ENCODE results near the gene ADGRA1.

Gene ADGRA1

DNA sequence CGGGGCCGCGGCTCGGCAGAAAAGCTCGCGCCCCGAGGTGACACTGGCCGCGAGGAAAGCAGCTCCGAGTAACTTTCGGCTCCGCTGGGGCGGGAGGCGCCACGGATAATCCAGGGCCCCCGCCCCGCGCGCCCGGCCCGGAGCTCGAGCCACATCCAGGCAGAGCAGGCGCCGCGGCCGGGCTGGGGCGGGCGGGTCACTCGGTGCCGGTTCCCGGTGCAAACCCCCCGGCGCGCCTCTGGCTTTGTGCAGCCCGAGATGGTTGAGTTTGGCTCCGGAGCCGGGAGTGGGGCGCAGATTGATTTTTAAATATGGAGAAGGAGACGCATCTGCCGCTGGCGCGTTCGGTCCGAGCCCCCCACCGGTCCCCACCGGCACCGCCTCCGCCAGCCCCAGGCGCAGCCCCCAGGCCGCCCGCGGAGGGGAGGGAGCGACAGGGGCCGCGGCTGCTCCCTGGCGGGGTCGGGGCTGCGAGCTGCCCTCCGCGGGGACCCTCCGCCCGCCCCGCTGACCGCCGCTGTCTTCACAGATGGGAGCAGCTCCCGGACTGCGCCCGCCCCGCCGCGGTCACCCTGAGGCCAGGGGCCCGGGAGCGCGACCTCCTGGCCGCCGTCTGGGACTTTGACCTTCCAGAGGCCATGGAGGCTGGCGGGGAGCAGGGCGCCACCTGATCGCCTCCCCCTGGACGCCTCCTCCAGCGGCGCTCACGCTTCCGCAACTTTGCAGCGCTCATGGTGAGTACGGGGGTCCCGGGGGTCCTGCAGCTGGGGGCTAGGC is 643 bp downstream of the ADGRA1 start:
- Histone ChIP-seq H3K9ac (ENCODE audit: low read depth, low read length) (no peak overlapping the region; the same call in 1 of the 2 replicates), H3K27ac (ENCODE audit: low read depth, low read length) (no peak overlapping the region), H3K4me1 (ENCODE audit: insufficient read depth, low read length) (no peaks in the 10 kb centered on the region), H3K36me3 (ENCODE audit: insufficient read depth, low read length) (no peaks in the 10 kb centered on the region), H3K9me3 (ENCODE audit: insufficient read depth, low read depth, low read length) (no peaks in the 10 kb centered on the region), H3K4me3 (ENCODE audit: low read length) (peak overlapping the region; percentile 55), H3K27me3 (ENCODE audit: insufficient read depth, low read length) (peaks cover 55% of the 10 kb centered on the region)
- 3% methylated on average over 87 of the region's 87 CpGs for WGBS

DNA sequence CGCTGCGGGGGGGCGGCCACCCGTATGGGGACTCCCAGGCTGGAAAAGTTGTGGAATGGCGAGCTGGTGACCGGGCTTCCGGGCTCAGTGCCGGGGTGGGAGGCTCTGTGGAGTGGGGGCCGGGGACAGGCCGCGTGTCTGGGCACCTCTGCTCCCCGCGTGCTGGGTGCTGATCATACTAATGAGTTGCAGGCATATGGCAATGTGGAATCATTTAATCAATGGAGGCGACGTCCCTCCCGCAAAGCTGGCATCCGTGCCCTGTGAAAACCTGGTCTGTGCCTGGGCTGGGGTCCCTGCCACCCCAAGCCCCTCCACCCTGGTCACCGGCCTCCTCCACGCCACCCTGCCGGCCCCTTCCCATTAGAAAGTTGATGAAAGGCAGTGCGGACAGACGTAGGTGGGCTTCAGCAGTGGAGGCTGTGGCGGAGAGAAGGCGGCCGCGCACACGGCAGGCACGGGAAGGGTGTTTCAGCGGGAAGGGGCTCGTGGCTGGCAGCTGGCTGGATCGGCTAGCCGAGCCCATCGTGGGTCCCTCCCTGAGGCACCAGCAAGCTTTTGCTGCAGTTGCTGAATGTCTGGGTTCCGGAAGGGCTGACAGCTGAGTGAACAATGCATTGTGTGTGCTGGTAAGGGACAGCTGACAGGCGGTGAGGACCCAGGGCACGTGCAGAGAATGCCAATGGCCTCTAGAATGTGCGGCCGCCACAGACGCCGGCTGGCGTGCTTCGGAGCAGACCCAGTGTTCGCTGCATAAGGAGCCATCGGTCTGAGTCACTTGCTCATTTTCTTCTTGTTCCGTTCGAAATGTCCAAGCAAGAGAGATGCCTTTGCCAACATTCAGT is 1.5 kb downstream of the ADGRA1 start:
- H3K9ac ChIP-seq (ENCODE audit: low read depth, low read length) = no peak overlapping the region; the same call in 1 of the 2 replicates
- H3K4me3 ChIP-seq (ENCODE audit: low read length) = peak overlapping the region; percentile 55
- 73% methylated on average over 46 of the region's 46 CpGs for WGBS
- no peaks in the 10 kb centered on the region for H3K9me3 ChIP-seq (ENCODE audit: insufficient read depth, low read depth, low read length)
- H3K27ac ChIP-seq (ENCODE audit: low read depth, low read length) = no peak overlapping the region
- H3K27me3 ChIP-seq (ENCODE audit: insufficient read depth, low read length) = peaks cover 55% of the 10 kb centered on the region
- no peaks in the 10 kb centered on the region for H3K4me1 ChIP-seq (ENCODE audit: insufficient read depth, low read length)
- H3K36me3 ChIP-seq (ENCODE audit: insufficient read depth, low read length) = no peaks in the 10 kb centered on the region

DNA sequence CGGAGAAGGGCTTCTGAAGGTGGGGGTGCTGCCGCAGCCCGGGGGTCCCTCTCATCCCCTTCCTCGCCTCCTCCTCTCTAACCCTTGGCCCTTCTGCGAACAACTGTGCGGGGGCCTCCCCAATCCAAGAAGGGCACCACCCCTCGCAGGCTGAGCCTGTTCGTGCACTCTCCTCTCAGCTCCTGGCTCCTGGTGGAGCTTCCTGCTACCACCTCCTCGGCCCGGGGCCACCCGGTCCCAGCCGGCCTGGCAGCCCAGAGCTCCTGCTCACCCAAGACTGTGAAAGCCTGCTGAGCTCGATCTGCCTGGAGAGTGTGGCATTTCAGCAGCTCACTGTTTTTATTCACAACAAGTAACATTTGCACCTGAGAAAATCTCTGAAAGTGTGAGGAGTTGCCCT is 2.4 kb downstream of the ADGRA1 start:
- H3K4me3 ChIP-seq (ENCODE audit: low read length) = no peak overlapping the region
- 86% methylated on average over 13 of the region's 13 CpGs for WGBS
- no peak overlapping the region for H3K9ac ChIP-seq (ENCODE audit: low read depth, low read length)
- H3K27me3 ChIP-seq (ENCODE audit: insufficient read depth, low read length) = peaks cover 55% of the 10 kb centered on the region
- H3K9me3 ChIP-seq (ENCODE audit: insufficient read depth, low read depth, low read length) = no peaks in the 10 kb centered on the region
- no peaks in the 10 kb centered on the region for H3K4me1 ChIP-seq (ENCODE audit: insufficient read depth, low read length)
- H3K36me3 ChIP-seq (ENCODE audit: insufficient read depth, low read length) = no peaks in the 10 kb centered on the region
- no peak overlapping the region for H3K27ac ChIP-seq (ENCODE audit: low read depth, low read length)

DNA sequence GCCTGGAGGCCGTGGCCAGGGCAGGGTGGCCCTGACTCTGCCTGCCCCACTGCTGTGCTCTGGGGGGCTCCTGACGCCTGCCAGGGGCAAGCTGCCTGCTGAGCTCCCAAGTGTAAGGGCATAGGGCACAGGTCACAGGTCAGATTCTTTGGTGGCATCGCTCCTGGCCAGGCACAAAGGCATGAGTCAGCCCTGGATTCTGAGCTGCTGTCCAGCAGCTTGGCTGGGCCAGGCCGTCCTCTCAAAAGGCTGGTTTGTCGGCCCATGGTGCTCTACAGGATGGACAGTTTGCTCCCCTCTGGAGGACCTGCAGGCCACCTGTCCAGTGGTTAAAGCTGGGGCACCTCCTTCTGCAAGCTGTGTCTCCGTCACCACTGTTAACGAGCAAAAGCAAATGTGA is 2.9 kb downstream of the ADGRA1 start:
- Histone ChIP-seq H3K36me3 (ENCODE audit: insufficient read depth, low read length) (no peaks in the 10 kb centered on the region), H3K9me3 (ENCODE audit: insufficient read depth, low read depth, low read length) (no peaks in the 10 kb centered on the region), H3K9ac (ENCODE audit: low read depth, low read length) (no peak overlapping the region), H3K27ac (ENCODE audit: low read depth, low read length) (no peak overlapping the region), H3K27me3 (ENCODE audit: insufficient read depth, low read length) (peaks cover 55% of the 10 kb centered on the region), H3K4me1 (ENCODE audit: insufficient read depth, low read length) (no peaks in the 10 kb centered on the region), H3K4me3 (ENCODE audit: low read length) (no peak overlapping the region)
- 89% methylated on average over 7 of the region's 7 CpGs for WGBS

DNA sequence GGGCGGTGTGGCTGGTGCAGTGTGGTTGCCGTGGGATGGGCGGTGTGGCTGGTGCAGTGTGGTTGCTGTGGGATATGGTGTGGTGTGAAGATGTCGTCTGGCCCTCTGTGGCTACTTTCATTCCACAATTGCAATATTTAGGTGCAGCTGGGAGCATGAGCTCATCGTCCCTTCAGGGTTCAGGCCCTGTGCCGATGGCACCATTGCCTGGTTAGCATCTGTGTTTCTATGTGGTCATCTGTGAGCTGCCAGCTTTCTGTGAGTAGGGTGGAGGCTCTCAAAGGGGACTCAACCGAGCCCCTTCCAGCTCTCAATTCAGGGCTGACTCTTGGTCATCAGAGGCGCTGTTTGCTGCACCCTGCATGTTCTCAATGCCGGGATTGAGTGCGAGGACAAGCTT is 3.6 kb downstream of the ADGRA1 start:
- Histone ChIP-seq H3K4me3 (ENCODE audit: low read length) (no peak overlapping the region), H3K9ac (ENCODE audit: low read depth, low read length) (no peak overlapping the region), H3K9me3 (ENCODE audit: insufficient read depth, low read depth, low read length) (no peaks in the 10 kb centered on the region), H3K27ac (ENCODE audit: low read depth, low read length) (no peak overlapping the region), H3K4me1 (ENCODE audit: insufficient read depth, low read length) (no peaks in the 10 kb centered on the region), H3K27me3 (ENCODE audit: insufficient read depth, low read length) (peaks cover 50% of the 10 kb centered on the region), H3K36me3 (ENCODE audit: insufficient read depth, low read length) (no peaks in the 10 kb centered on the region)
- 94% methylated on average over 10 of the region's 10 CpGs for WGBS

DNA sequence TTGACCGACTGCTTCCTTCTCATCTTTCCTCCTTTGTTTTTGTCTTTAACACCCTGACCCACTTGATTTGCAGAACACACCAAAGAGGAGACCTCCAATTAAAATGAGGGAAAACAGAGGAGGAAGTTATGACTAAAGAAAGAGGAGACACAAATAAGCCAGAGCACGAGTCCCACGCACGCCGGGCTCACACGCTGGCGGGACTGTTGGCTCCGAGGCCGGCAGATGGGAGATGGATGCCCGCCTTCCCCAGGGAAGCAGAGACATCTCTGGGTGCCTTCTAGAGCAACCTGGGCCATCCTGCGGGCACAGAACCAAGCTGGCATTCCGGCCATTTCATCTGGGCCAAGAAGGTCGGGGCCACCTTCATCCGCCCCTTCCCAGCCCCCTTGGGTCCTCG is 5.6 kb downstream of the ADGRA1 start:
- no peak overlapping the region for H3K27ac ChIP-seq (ENCODE audit: low read depth, low read length)
- H3K36me3 ChIP-seq (ENCODE audit: insufficient read depth, low read length) = no peaks in the 10 kb centered on the region
- WGBS = 92% methylated on average over 15 of the region's 15 CpGs
- H3K9ac ChIP-seq (ENCODE audit: low read depth, low read length) = no peak overlapping the region
- no peaks in the 10 kb centered on the region for H3K9me3 ChIP-seq (ENCODE audit: insufficient read depth, low read depth, low read length)
- H3K27me3 ChIP-seq (ENCODE audit: insufficient read depth, low read length) = peaks cover 30% of the 10 kb centered on the region
- H3K4me1 ChIP-seq (ENCODE audit: insufficient read depth, low read length) = no peaks in the 10 kb centered on the region
- no peak overlapping the region for H3K4me3 ChIP-seq (ENCODE audit: low read length)

DNA sequence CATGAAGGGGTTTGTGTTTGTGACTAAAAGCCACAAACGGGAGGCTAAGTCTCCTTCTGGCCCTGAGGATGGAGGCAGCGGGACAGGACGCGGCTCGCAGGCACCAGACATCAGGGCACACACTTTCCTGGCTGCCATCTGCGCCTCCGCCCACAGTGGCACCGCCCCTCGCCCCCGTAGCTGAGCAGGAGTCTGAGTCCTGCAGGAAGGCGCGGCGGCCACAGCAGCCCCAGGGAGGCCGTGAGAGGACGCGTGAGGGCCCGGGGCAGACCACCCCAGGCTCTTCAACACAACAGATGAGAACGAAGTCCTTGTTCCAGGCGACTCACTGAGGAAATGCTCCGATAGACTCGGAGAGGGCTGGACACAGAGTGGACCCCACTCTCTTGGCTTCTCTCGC is 6.6 kb downstream of the ADGRA1 start:
- Histone ChIP-seq H3K9me3 (ENCODE audit: insufficient read depth, low read depth, low read length) (no peaks in the 10 kb centered on the region), H3K27ac (ENCODE audit: low read depth, low read length) (no peak overlapping the region), H3K27me3 (ENCODE audit: insufficient read depth, low read length) (peaks cover 20% of the 10 kb centered on the region), H3K36me3 (ENCODE audit: insufficient read depth, low read length) (no peaks in the 10 kb centered on the region), H3K9ac (ENCODE audit: low read depth, low read length) (no peak overlapping the region), H3K4me1 (ENCODE audit: insufficient read depth, low read length) (no peaks in the 10 kb centered on the region), H3K4me3 (ENCODE audit: low read length) (no peak overlapping the region)
- WGBS = 91% methylated on average over 22 of the region's 22 CpGs

DNA sequence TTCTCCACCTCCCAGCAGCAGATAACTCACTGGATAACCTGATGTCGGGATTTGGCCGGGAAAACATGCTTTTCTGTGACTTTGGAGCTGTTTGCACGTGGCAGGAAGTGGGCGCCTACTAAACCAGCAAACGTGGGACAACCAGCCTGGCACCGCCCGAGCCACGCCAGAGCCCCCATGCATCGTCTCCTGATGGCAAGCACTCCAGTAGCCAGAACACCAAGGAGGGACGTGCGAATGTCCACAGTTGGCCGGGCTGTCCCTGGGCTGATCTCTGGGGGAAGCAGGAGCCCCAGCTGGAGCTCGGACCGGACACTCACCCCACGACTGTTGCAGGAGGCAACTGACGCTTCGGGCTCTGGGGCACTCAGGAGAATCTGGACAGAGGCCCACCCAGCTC is 7.1 kb downstream of the ADGRA1 start:
- WGBS = 94% methylated on average over 17 of the region's 17 CpGs
- H3K4me3 ChIP-seq (ENCODE audit: low read length) = no peak overlapping the region
- H3K27ac ChIP-seq (ENCODE audit: low read depth, low read length) = no peak overlapping the region
- H3K9ac ChIP-seq (ENCODE audit: low read depth, low read length) = no peak overlapping the region
- H3K4me1 ChIP-seq (ENCODE audit: insufficient read depth, low read length) = no peaks in the 10 kb centered on the region
- no peaks in the 10 kb centered on the region for H3K36me3 ChIP-seq (ENCODE audit: insufficient read depth, low read length)
- no peaks in the 10 kb centered on the region for H3K9me3 ChIP-seq (ENCODE audit: insufficient read depth, low read depth, low read length)
- peaks cover 14% of the 10 kb centered on the region for H3K27me3 ChIP-seq (ENCODE audit: insufficient read depth, low read length)

DNA sequence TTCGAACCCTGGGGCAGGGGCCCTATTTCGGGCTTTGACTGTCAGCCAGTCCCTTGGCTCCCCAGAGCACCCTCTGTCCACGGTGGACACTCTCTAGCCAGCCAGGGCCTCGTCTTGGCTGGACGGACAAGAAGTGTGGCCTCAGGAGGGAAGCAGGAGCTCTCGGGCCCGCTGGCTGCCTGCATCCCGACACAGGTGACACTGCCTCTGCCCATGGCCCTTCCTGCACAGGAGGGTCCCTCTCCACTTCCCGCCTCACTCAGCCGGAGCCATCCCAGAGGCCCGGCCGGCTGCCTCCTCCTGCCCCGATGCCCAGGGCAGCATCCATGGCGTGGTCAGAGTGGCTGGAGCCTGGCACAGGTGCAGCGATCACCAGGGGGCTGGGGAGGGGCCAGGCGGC is 7.9 kb downstream of the ADGRA1 start:
- no peaks in the 10 kb centered on the region for H3K4me1 ChIP-seq (ENCODE audit: insufficient read depth, low read length)
- H3K27me3 ChIP-seq (ENCODE audit: insufficient read depth, low read length) = peaks cover 7% of the 10 kb centered on the region
- no peaks in the 10 kb centered on the region for H3K9me3 ChIP-seq (ENCODE audit: insufficient read depth, low read depth, low read length)
- no peak overlapping the region for H3K27ac ChIP-seq (ENCODE audit: low read depth, low read length)
- no peak overlapping the region for H3K9ac ChIP-seq (ENCODE audit: low read depth, low read length)
- 94% methylated on average over 16 of the region's 16 CpGs for WGBS
- H3K4me3 ChIP-seq (ENCODE audit: low read length) = no peak overlapping the region
- no peaks in the 10 kb centered on the region for H3K36me3 ChIP-seq (ENCODE audit: insufficient read depth, low read length)

DNA sequence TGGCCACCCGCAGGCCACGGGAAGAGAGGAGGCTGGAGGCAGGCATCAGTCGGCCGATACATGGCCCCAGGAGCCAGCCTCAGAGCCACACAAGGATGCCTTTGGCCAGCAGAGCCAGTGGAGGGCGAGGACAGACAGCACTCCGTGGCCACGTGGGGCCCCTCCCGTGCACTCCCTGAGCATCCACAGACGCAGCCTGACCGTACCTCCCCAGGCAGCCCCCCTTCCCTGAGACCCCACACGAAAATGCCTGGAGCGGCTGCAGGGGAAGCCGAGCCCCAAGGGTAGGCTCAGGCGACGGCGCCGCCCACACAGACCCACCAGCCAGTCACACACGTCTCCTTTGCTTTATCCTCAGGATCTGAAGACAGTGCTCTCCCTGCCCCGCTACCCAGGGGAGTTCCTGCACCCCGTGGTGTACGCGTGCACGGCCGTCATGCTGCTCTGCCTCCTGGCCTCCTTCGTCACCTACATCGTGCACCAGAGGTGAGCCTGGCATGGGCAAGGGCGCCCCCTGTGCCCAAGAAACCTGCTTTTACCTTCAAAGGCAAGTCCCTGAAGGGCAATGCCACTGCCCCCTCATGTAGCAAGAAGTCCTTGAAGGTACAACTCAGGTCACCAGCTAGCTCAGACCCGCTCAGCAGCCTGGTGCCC is 9.0 kb downstream of the ADGRA1 start:
- peaks cover 5% of the 10 kb centered on the region; the same call in 1 of the 2 replicates for H3K27me3 ChIP-seq (ENCODE audit: insufficient read depth, low read length)
- no peaks in the 10 kb centered on the region for H3K36me3 ChIP-seq (ENCODE audit: insufficient read depth, low read length)
- H3K4me3 ChIP-seq (ENCODE audit: low read length) = no peak overlapping the region
- no peak overlapping the region for H3K9ac ChIP-seq (ENCODE audit: low read depth, low read length)
- no peak overlapping the region for H3K27ac ChIP-seq (ENCODE audit: low read depth, low read length)
- no peaks in the 10 kb centered on the region for H3K9me3 ChIP-seq (ENCODE audit: insufficient read depth, low read depth, low read length)
- peaks cover 2% of the 10 kb centered on the region; the same call in 1 of the 2 replicates for H3K4me1 ChIP-seq (ENCODE audit: insufficient read depth, low read length)
- WGBS = 78% methylated on average over 28 of the region's 28 CpGs

DNA sequence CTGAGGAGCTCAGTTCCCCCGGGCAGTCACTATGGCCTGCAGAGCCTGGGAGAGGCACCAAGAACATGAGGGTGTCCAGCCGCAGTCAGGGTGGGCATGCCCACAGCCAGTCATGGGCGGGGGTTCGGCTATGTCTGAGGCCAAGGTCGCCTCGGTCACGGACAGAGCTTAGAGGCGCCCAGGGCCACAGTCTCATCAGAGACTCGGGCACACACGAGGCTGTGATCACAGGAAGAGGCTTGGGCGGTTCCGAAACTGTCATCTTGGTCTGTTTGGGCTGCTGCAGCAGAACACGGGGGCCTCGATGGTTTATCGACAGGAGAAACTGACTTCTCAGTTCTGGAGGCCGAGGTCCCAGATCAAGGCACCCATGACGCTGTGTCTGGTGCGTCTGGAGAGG is 9.7 kb downstream of the ADGRA1 start:
- H3K27me3 ChIP-seq (ENCODE audit: insufficient read depth, low read length) = peaks cover 1% of the 10 kb centered on the region; the same call in 1 of the 2 replicates

More for the DNA sequence above, 9.7 kb downstream of the ADGRA1 start:
- no peak overlapping the region for H3K9ac ChIP-seq (ENCODE audit: low read depth, low read length)
- no peaks in the 10 kb centered on the region for H3K36me3 ChIP-seq (ENCODE audit: insufficient read depth, low read length)
- peaks cover 4% of the 10 kb centered on the region; the same call in 1 of the 2 replicates for H3K4me1 ChIP-seq (ENCODE audit: insufficient read depth, low read length)
- H3K4me3 ChIP-seq (ENCODE audit: low read length) = no peak overlapping the region
- H3K27ac ChIP-seq (ENCODE audit: low read depth, low read length) = no peak overlapping the region
- no peaks in the 10 kb centered on the region for H3K9me3 ChIP-seq (ENCODE audit: insufficient read depth, low read depth, low read length)
- 94% methylated on average over 18 of the region's 18 CpGs for WGBS

Measured in HUES64 (cell line).